Body of pancreas (tissue), 4 donors: ENCODE data around the gene GNRH2.

ENCODE experiments used
- CTCF ChIP-seq, 7 experiments: fragments of 450-650 bp in 4 of 7; fragments of 200-600 bp in 3 of 7; sonication (generic) in 3 of 7; IDR thresholded peaks; one replicate each; pipeline ENCODE4 v1.5.1; 2016 to 2019; ENCODE audit warnings: antibody characterized with exemption in 7 of 7
- POLR2A ChIP-seq, 3 donors: fragments of 450-650 bp; IDR thresholded peaks; one replicate each; pipeline ENCODE4 v1.6.1; 2016; ENCODE audit warnings: antibody characterized with exemption in 3 of 3, mild to moderate bottlenecking in 2 of 3

DNA sequence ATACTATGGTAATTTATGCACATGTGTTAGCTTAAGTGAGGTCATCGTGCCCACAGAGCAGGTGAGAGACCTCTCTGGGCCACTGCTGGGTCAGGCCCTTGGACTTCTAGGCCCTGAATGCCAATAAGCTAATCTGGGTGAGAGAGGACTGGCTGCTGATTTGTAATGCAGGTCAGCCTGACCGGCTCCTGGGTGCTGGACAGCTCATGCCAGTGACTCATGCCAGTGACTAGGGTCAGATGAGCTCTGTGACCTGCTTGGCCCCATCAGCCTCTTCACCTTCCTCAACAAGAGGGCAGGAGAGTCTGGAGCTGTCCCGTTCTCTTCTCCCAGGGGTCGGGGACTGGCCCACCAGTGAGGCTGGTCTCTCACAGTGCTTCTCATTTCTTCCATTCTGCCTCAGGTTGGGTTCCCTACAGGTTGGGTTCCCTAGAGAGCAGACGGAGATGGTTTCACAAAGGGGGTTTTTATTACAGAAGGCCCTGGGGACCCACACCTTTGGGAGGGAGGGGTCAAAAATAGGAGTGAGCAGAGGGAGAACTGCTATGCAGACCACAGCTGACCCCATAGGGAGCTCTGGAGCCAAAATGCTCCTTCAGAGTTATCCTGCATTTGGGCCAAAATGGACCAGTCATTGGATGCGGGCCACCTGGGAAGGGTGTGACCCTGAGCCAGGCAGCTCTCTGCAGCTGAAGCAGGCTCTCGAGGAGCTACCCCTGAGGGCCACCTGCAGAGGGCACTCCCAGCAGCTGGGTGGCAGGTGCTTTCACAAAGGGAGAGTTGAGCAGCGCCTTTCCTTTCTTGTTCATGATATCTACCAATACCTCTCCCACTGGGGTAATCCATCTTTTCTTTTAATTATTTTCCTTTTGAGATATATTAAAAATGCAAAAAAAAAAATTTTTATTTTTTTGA is 25.8 kb downstream of the GNRH2 start:
- TF ChIP-seq CTCF (IDR thresholded peaks at IDR 0.05) (peak in 1 of 7 experiments; percentile 9), POLR2A (IDR thresholded peaks at IDR 0.05) (no peak)
